Activated CD4-positive, alpha-beta memory T cell treated with anti-CD3 and anti-CD28 coated beads, Interleukin-2, amount 10 ng/mL, durations not matched to agents 7 days and 5 days (primary cell): ENCODE data around the gene SNIP1. TPM values are rescaled to one million over a fixed set of nuclear protein-coding genes. Genes with fewer than 3 reads are reported as not detected.
"Not testable (repeated sequence)": the region's sequence is repeated elsewhere in the genome, so short reads cannot be mapped to it uniquely, and the experiment has no call there.

ENCODE experiments used
- CTCF ChIA-PET: fragments of 350-600 bp; sonication (Branson Sonifier 250); formaldehyde crosslinking; loops from one replicate; lab custom pipeline; 2021; ENCODE audit warnings: antibody characterized with exemption, inconsistent platforms; lab: Charles Lee
- POLR2A ChIA-PET: fragments of 350-600 bp; sonication (Branson Sonifier 250); formaldehyde crosslinking; loops from one replicate; lab custom pipeline; 2021; ENCODE audit warnings: antibody characterized with exemption; lab: Charles Lee
- DNase-seq: peaks from one replicate; pipeline ENCODE4 v3.0.0-alpha.2; 2020
- H3K27ac Mint-ChIP-seq: one replicate; pipeline ENCODE4 v1.8.0; 2021; ENCODE audit warnings: mild to moderate bottlenecking, mixed read lengths
- H3K27me3 Mint-ChIP-seq: one replicate; pipeline ENCODE4 v1.8.0; 2021; ENCODE audit warnings: mixed read lengths
- H3K36me3 Mint-ChIP-seq: one replicate; pipeline ENCODE4 v1.8.0; 2021; ENCODE audit warnings: low read depth, mixed read lengths
- H3K4me1 Mint-ChIP-seq: one replicate; pipeline ENCODE4 v1.8.0; 2021; ENCODE audit warnings: mixed read lengths
- H3K4me3 Mint-ChIP-seq: one replicate; pipeline ENCODE4 v1.8.0; 2021; ENCODE audit warnings: mild to moderate bottlenecking, mixed read lengths
- H3K9me3 Mint-ChIP-seq: one replicate; pipeline ENCODE4 v1.8.0; 2021; ENCODE audit warnings: mixed read lengths
- total RNA-seq, 2 experiments: library from RNA; stranded (reverse); gene quantifications; one replicate each; pipeline ENCODE4 v1.2.3, GENCODE V29; 2021

The SNIP1 gene
- total RNA-seq, 2 experiments from 2014 or later = 24.2 to 25.9 TPM

GRCh38 chr1:37556712-37557196 lies 2.7 kb upstream of the SNIP1 start, which contains the start of gene DNALI1:
DNALI1 (plus strand) TSS chr1:37556940; CDS start chr1:37556995, 55 bp downstream.
- ChIA-PET POLR2A (interaction anchor here (1.2 kb wide), 1 partner anchor 42 kb away, joined by 3 read pairs; the partner anchor contains the start of gene MEAF6), CTCF (no interaction called here)
- H3K4me1 Mint-ChIP-seq = peaks cover 52% of the 10 kb centered on the region
- no peak within 1 kb of the TSS for H3K27ac Mint-ChIP-seq
- no peak within 1 kb of the TSS for H3K4me3 Mint-ChIP-seq
- H3K36me3 Mint-ChIP-seq = peaks cover 23% of the 10 kb centered on the region
- H3K9me3 Mint-ChIP-seq = peaks cover 2% of the 10 kb centered on the region
- no peaks in the 10 kb centered on the region for H3K27me3 Mint-ChIP-seq
- DNase-seq = peak; percentile 38

- Mint-ChIP-seq H3K4me3 (peak overlapping the region; percentile 90), H3K9me3 (peaks cover 2% of the 10 kb centered on the region), H3K4me1 (peaks cover 59% of the 10 kb centered on the region), H3K27ac (peak overlapping the region; percentile 92), H3K36me3 (peaks cover 49% of the 10 kb centered on the region), H3K27me3 (no peaks in the 10 kb centered on the region)
- POLR2A ChIA-PET = interaction anchor here (1.0 to 2.3 kb wide), 14 partner anchors 10 to 138 kb away, joined by 3 to 21 read pairs (median 6); partner anchors contain the start of genes CDCA8, GNL2, MEAF6 and ZC3H12A
- CTCF ChIA-PET = interaction anchor here (1.0 to 2.2 kb wide), 4 partner anchors 11 to 128 kb away, joined by 3 to 15 read pairs (median 4); partner anchors contain the start of gene MEAF6
- DNase-seq = no peak
Observed at GRCh38 chr1:37553598-37553926, 531 bp downstream of the SNIP1 start.

GRCh38 chr1:37549341-37549740 lies 4.8 kb downstream of the SNIP1 start:
- CTCF ChIA-PET = interaction anchor here (0.7 kb wide), 2 partner anchors 63 to 95 kb away, joined by 3 to 4 read pairs; no protein-coding TSS in a partner anchor
- no peaks in the 10 kb centered on the region for H3K9me3 Mint-ChIP-seq
- no peaks in the 10 kb centered on the region for H3K27me3 Mint-ChIP-seq
- no peak overlapping the region for H3K27ac Mint-ChIP-seq
- peaks cover 68% of the 10 kb centered on the region for H3K36me3 Mint-ChIP-seq
- POLR2A ChIA-PET = interaction anchor here (0.9 to 2.0 kb wide), 5 partner anchors 35 to 141 kb away, joined by 3 to 6 read pairs (median 3); partner anchors contain the start of genes GNL2 and MEAF6
- H3K4me3 Mint-ChIP-seq = no peak overlapping the region
- DNase-seq = no peak
- H3K4me1 Mint-ChIP-seq = peaks cover 42% of the 10 kb centered on the region

DNA sequence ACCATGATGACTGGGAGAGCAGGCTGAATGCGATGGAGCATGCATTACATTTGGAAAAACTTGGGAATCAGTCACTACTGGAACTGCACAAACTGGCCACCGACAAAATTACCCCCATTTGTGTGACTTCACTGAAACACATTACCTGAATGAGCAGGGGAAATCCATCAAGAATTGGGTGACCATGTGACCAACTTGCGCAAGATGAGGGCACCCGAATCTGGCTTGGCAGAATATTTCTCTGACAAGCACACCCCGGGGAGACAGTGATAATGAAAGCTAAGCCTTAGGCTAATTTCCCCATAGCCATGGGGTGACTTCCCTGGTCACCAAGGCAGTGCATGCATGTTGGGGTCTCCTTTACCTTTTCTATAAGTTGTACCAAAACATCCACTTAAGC lies 9.1 kb downstream of the SNIP1 start:
- CTCF ChIA-PET = interaction anchor here (1.4 kb wide), 1 partner anchor 30 kb away, joined by 3 read pairs; the partner anchor contains the start of gene MEAF6
- H3K36me3 Mint-ChIP-seq = peaks cover 55% of the 10 kb centered on the region

GRCh38 chr1:37544530-37544929 lies 9.6 kb downstream of the SNIP1 start:
- CTCF ChIA-PET = interaction anchor here (1.4 kb wide), 1 partner anchor 30 kb away, joined by 3 read pairs; the partner anchor contains the start of gene MEAF6

More for the DNA sequence above, 9.1 kb downstream of the SNIP1 start:
- POLR2A ChIA-PET = no interaction called here
- Mint-ChIP-seq H3K9me3 (no peaks in the 10 kb centered on the region), H3K27me3 (no peaks in the 10 kb centered on the region), H3K4me3 (no peak overlapping the region), H3K4me1 (peaks cover 10% of the 10 kb centered on the region), H3K27ac (no peak overlapping the region)
- no peak for DNase-seq

DNA sequence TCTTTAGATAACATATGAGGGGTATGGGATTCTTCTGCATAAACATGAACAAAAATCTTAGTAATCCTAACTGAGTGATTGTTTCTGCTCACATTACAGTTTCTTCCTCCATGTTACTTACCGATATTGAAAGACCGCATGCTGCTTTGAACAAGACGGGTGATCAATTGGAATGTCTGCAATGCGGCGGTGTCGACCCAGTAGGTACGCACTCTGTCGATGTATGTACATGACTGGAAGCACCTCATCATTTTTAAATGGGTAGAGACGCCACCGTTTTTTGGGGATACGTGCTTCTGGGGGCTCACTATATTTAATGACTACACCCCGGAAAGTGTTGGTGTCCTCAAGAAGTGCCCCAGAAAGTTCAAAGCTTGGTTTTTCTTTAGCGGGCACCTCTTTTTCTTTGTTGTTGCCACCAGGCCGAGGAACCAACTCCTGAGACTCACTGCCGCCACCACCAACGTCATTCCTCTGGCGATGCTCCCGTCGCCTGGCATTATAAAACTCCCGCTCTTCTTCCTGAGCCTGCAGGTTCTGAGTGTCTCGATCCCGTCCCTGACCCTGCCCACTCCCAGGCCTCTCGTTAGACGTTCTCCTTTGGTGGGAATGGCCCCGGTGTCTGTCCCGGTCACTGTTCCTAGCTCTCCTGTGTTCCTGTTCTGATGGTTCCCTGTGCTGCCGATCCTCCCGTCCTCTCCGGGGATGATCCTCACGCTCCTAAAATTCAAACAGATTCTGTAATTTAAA lies 13.9 kb downstream of the SNIP1 start:
- ChIA-PET CTCF (interaction anchor here (1.2 kb wide), 1 partner anchor 63 kb away, joined by 3 read pairs; no protein-coding TSS in a partner anchor), POLR2A (no interaction called here)

More at GRCh38 chr1:37544530-37544929, 9.6 kb downstream of the SNIP1 start:
- Mint-ChIP-seq H3K36me3 (peaks cover 53% of the 10 kb centered on the region), H3K4me3 (no peak overlapping the region), H3K9me3 (no peaks in the 10 kb centered on the region), H3K4me1 (peaks cover 5% of the 10 kb centered on the region), H3K27ac (no peak overlapping the region), H3K27me3 (no peaks in the 10 kb centered on the region)
- POLR2A ChIA-PET = no interaction called here
- no peak for DNase-seq

DNA sequence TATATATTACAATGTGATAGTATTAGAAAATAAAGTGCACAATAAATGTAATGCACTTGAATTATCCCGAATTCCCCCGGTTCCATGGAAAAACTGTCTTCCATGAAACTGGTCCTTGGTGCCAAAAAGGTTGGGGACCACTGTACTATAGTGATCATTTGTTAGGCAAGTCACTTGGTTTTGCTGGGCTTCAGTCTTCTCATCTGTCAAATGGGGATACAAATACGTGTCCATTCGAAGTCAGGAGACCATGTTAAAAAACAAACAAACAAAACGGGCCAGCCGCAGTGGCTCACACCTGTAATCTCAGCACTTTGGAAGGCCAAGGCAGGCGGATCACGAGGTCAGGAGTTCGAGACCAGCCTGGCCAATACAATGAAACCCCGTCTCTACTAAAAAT lies 14.9 kb downstream of the SNIP1 start:
- peaks cover 59% of the 10 kb centered on the region for H3K36me3 Mint-ChIP-seq
- not testable (repeated sequence) for H3K4me3 Mint-ChIP-seq, DNase-seq, H3K27me3 Mint-ChIP-seq, H3K9me3 Mint-ChIP-seq, H3K27ac Mint-ChIP-seq
- ChIA-PET CTCF (interaction anchor here (1.2 kb wide), 1 partner anchor 64 kb away, joined by 3 read pairs; no protein-coding TSS in a partner anchor), POLR2A (interaction anchor here (1.2 kb wide), 1 partner anchor 25 kb away, joined by 4 read pairs; the partner anchor contains the start of gene MEAF6)
- peaks cover 18% of the 10 kb centered on the region for H3K4me1 Mint-ChIP-seq

More for the DNA sequence above, 13.9 kb downstream of the SNIP1 start:
- DNase-seq = no peak
- no peak overlapping the region for H3K27ac Mint-ChIP-seq
- H3K9me3 Mint-ChIP-seq = no peaks in the 10 kb centered on the region
- no peak overlapping the region for H3K4me3 Mint-ChIP-seq
- peaks cover 16% of the 10 kb centered on the region for H3K4me1 Mint-ChIP-seq
- H3K27me3 Mint-ChIP-seq = no peaks in the 10 kb centered on the region
- H3K36me3 Mint-ChIP-seq = peaks cover 62% of the 10 kb centered on the region

- H3K27ac Mint-ChIP-seq = peak overlapping the region; percentile 4
- no peak overlapping the region for H3K4me3 Mint-ChIP-seq
- H3K9me3 Mint-ChIP-seq = no peaks in the 10 kb centered on the region
- H3K36me3 Mint-ChIP-seq = peaks cover 55% of the 10 kb centered on the region
- ChIA-PET POLR2A (no interaction called here), CTCF (no interaction called here)
- H3K27me3 Mint-ChIP-seq = no peaks in the 10 kb centered on the region
- peaks cover 18% of the 10 kb centered on the region for H3K4me1 Mint-ChIP-seq
- no peak for DNase-seq
Observed at GRCh38 chr1:37537378-37537777, 16.7 kb downstream of the SNIP1 start.

GRCh38 chr1:37533317-37534093 lies 20.6 kb downstream of the SNIP1 start:
- Mint-ChIP-seq H3K36me3 (peaks cover 33% of the 10 kb centered on the region), H3K4me1 (peaks cover 18% of the 10 kb centered on the region), H3K27me3 (no peaks in the 10 kb centered on the region), H3K27ac (no peak overlapping the region), H3K9me3 (no peaks in the 10 kb centered on the region), H3K4me3 (no peak overlapping the region)
- ChIA-PET POLR2A (interaction anchor here (2.0 kb wide), 1 partner anchor 19 kb away, joined by 4 read pairs; the partner anchor contains the start of gene MEAF6), CTCF (interaction anchor here (0.6 kb wide), 1 partner anchor 9 kb away, joined by 7 read pairs; no protein-coding TSS in a partner anchor)
- no peak for DNase-seq

GRCh38 chr1:37532418-37533156 lies 21.5 kb downstream of the SNIP1 start:
- Mint-ChIP-seq H3K36me3 (peaks cover 24% of the 10 kb centered on the region), H3K4me1 (peaks cover 14% of the 10 kb centered on the region)
- H3K9me3 Mint-ChIP-seq, POLR2A ChIA-PET, DNase-seq, CTCF ChIA-PET, H3K27ac Mint-ChIP-seq, H3K27me3 Mint-ChIP-seq, H3K4me3 Mint-ChIP-seq: not testable (repeated sequence)

DNA sequence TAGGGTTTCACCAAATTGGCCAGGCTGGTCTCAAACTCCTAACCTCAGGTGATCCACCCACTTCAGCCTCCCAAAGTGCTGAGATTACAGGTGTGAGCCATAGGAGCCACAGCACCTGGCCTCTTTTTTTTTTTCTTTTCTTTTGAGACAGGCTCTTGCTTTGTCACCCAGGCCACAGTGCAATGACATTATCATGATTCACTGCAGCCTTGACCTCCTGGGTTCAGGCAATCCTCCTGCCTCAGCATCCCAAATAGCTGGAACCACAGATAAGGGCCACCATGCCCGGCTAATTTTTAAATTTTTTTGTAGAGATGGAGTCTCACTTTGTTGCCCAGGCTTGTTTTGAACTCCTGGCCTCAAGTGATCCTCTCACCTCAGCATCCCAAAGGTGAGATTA lies 24.2 kb downstream of the SNIP1 start:
- CTCF ChIA-PET, H3K36me3 Mint-ChIP-seq, H3K9me3 Mint-ChIP-seq, H3K4me1 Mint-ChIP-seq, H3K27ac Mint-ChIP-seq, DNase-seq, H3K27me3 Mint-ChIP-seq, H3K4me3 Mint-ChIP-seq: not testable (repeated sequence)
- POLR2A ChIA-PET = interaction anchor here (1.1 kb wide), 1 partner anchor 15 kb away, joined by 3 read pairs; the partner anchor contains the start of gene MEAF6

- peak overlapping the region; percentile 79 for H3K27ac Mint-ChIP-seq
- no peaks in the 10 kb centered on the region for H3K27me3 Mint-ChIP-seq
- H3K36me3 Mint-ChIP-seq = peaks cover 4% of the 10 kb centered on the region
- ChIA-PET POLR2A (interaction anchor here (0.8 to 1.2 kb wide), 4 partner anchors 32 to 76 kb away, joined by 3 to 4 read pairs (median 3); partner anchors contain the start of genes GNL2 and SNIP1), CTCF (no interaction called here)
- H3K4me1 Mint-ChIP-seq = peaks cover 23% of the 10 kb centered on the region
- no peak for DNase-seq
- peak overlapping the region; percentile 74 for H3K4me3 Mint-ChIP-seq
- peaks cover 7% of the 10 kb centered on the region for H3K9me3 Mint-ChIP-seq
Observed at GRCh38 chr1:37519613-37520012, 34.5 kb downstream of the SNIP1 start.
